ENCODE measurements around the gene ATP2A3. TPM values are rescaled to one million over a fixed set of nuclear protein-coding genes. Genes with fewer than 3 reads are reported as not detected.
A peak's percentile ranks its signal among the peaks of the same experiment; 100 is the strongest.

Gene ATP2A3
- total RNA-seq, 6 experiments from 2014 or later: 1.5 to 4.3 (median 2.3) TPM

DNA sequence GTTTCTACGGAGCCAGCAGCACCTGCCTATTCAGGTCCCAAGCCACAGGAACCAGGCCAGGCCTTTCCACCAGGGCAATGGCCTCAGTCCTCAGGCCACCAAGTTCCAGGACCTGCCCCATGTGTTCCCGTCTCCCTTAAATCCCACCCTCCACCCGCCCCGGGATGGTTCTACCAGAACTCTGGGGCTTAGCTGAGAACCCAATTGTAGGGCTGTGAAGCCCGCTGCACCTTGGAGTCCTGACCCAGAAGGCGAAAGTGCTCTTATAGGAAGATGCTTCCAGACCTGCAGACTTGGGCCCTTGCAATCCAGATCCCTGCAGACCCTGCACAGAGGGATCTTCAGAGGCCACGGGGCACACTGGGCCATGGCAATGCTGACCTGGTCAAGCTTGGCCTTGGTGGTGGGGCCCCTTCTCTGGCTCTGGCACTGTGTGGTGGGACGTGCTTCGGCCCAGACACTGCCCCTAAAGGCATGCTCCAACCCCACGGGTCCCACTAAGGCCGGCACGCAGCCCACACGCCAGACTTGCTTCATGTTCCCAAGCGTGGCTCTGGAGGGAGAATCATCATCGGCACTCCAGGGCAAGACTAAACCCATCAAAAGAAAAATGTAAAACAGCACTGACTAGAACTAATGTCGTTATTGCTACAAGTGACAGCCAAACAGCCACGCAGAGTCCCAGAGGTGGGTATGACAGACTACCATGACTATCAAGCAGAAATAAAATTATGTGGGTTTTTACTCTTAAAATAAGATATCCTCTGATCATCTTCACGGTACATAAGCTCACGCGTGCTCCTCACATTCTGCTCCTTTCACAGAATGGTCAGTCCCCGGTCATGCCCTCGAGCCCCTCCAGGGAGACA lies 41.3 kb upstream of the ATP2A3 start:
- DNase-seq: no peak

DNA sequence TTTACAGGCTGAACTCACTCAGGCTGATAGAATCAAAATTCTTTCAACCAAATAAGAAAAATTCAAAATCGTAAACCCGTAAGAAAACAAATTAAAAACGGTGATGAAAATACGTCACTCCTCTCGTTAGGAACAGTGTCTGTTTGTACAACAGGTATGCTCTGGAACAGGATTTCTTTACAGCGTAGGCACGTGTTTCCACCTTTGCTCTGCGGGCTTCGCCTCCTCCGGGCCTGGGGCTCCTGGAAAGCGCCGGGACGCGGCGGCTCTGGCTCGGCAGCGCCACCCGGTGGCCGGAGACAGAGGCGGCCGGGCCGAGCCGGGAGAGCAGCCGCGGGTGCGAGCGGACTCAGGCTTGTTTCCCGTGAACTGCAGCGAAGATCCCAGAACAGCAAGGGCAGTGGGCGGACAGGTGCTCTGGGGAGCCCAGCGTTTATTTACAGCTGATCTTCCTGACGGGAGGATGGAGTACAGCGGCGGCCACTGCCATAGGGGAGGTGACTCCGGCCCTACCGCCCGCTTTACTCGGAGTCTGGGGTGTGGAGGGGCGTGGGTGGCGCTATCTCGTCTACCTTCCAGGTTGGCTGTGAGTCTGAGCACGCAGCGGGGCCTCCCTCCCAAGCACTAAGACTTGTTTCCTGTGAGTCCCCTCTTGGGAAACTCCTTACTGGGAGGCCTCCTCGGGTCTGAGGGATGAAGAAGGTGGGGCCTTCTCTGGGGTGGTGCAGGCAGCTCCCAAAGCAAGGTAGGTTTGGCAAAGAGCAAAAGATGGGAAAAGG lies 40.5 kb upstream of the ATP2A3 start:
- 49% methylated on average over 19 of the region's 44 CpGs for WGBS (ENCODE audit: insufficient coverage, low coverage, low lambda C conversion rate, missing lambda C conversion rate)
- ATAC-seq: peak; percentile 55 to 74 (median 60)
- H3K36me3 ChIP-seq: peaks cover 0 to 37% (median 26%) of the 10 kb centered on the region in 4 donors
- H3K27me3 ChIP-seq: no peaks in the 10 kb centered on the region
- H3K9me3 ChIP-seq: no peaks in the 10 kb centered on the region
- DNase-seq: peak in 2 of 3 donors; percentile 61 to 67
- intact Hi-C loops (cut with DNase I): loop anchor here in 1 of 2 donors (10.0 kb wide), 1 partner anchor 70 kb away; no protein-coding TSS in a partner anchor
- no peak for TF ChIP-seq POLR2A (IDR thresholded peaks at IDR 0.05)
- peak; percentile 71 to 95 (median 81) for TF ChIP-seq CTCF (IDR thresholded peaks at IDR 0.05)
- no peak overlapping the region for H3K27ac ChIP-seq
- no peak overlapping the region for H3K4me3 ChIP-seq
- peaks cover 0 to 14% (median 7%) of the 10 kb centered on the region in 4 donors for H3K4me1 ChIP-seq

More for the DNA sequence above, 41.3 kb upstream of the ATP2A3 start:
- Histone ChIP-seq H3K9me3 (no peaks in the 10 kb centered on the region), H3K27me3 (no peaks in the 10 kb centered on the region), H3K4me1 (peaks cover 0 to 14% (median 7%) of the 10 kb centered on the region in 4 donors), H3K4me3 (no peak overlapping the region), H3K36me3 (peaks cover 0 to 39% (median 27%) of the 10 kb centered on the region in 4 donors), H3K27ac (no peak overlapping the region)
- WGBS (ENCODE audit: insufficient coverage, low coverage, low lambda C conversion rate, missing lambda C conversion rate): 97% methylated on average over 10 of the region's 22 CpGs
- ATAC-seq: no peak
- no peak for TF ChIP-seq POLR2A (IDR thresholded peaks at IDR 0.05)
- no peak for TF ChIP-seq CTCF (IDR thresholded peaks at IDR 0.05)
- intact Hi-C loops (cut with DNase I): loop anchor here in 1 of 2 donors (10.0 kb wide), 1 partner anchor 71 kb away; no protein-coding TSS in a partner anchor

GRCh38 chr17:4003501-4004421 lies 39.5 kb upstream of the ATP2A3 start:
- Histone ChIP-seq H3K27me3 (no peaks in the 10 kb centered on the region), H3K4me3 (no peak overlapping the region), H3K4me1 (peaks cover 0 to 14% (median 7%) of the 10 kb centered on the region in 4 donors), H3K36me3 (peaks cover 0 to 28% (median 18%) of the 10 kb centered on the region in 4 donors), H3K27ac (no peak overlapping the region), H3K9me3 (no peaks in the 10 kb centered on the region)
- DNase-seq: peak; percentile 82 to 86 (median 82)
- intact Hi-C loops (cut with DNase I): loop anchor here in 1 of 2 donors (10.0 kb wide), 1 partner anchor 69 kb away; no protein-coding TSS in a partner anchor
- no peak for TF ChIP-seq POLR2A (IDR thresholded peaks at IDR 0.05)
- no peak for TF ChIP-seq CTCF (IDR thresholded peaks at IDR 0.05)
- peak; percentile 20 to 92 (median 90) for ATAC-seq
- WGBS (ENCODE audit: insufficient coverage, low coverage, low lambda C conversion rate, missing lambda C conversion rate): 61% methylated on average over 19 of the region's 46 CpGs

GRCh38 chr17:4003131-4003500 lies 38.9 kb upstream of the ATP2A3 start:
- Histone ChIP-seq H3K4me3 (no peak overlapping the region), H3K4me1 (peaks cover 0 to 14% (median 7%) of the 10 kb centered on the region in 4 donors), H3K27ac (no peak overlapping the region), H3K9me3 (no peaks in the 10 kb centered on the region), H3K27me3 (no peaks in the 10 kb centered on the region), H3K36me3 (peaks cover 0 to 21% (median 15%) of the 10 kb centered on the region in 4 donors)
- DNase-seq: no peak
- intact Hi-C loops (cut with DNase I): loop anchor here in 1 of 2 donors (10.0 kb wide), 1 partner anchor 68 kb away; no protein-coding TSS in a partner anchor
- TF ChIP-seq POLR2A (IDR thresholded peaks at IDR 0.05) (no peak), CTCF (IDR thresholded peaks at IDR 0.05) (no peak)
- peak in 1 of 4 donors; percentile 9 for ATAC-seq
- WGBS (ENCODE audit: insufficient coverage, low coverage, low lambda C conversion rate, missing lambda C conversion rate): 92% methylated on average over 7 of the region's 21 CpGs
